Midbrain (tissue), 1 donor: Measurements from ENCODE around the gene C14orf180.
"Not testable (repeated sequence)": the region's sequence is repeated elsewhere in the genome, so short reads cannot be mapped to it uniquely, and the experiment has no call there.

Experiments used
- DNase-seq: peaks from one replicate; lab custom pipeline; 2025; lab: John Stamatoyannopoulos, UW

The C14orf180 gene

GRCh38 chr14:104578321-104578720, 1.2 kb upstream of the C14orf180 start:
- no peak for DNase-seq

- DNase-seq: not testable (repeated sequence)
Observed at GRCh38 chr14:104579939-104580338, 375 bp downstream of the C14orf180 start.

- DNase-seq: no peak
Observed at GRCh38 chr14:104580961-104581360, 1.4 kb downstream of the C14orf180 start.

- DNase-seq: no peak
Observed at GRCh38 chr14:104581521-104581920, 2.0 kb downstream of the C14orf180 start.

GRCh38 chr14:104582005-104582404, 2.4 kb downstream of the C14orf180 start:
- DNase-seq: no peak

- DNase-seq: no peak
Observed at GRCh38 chr14:104582662-104583061, 3.1 kb downstream of the C14orf180 start.

GRCh38 chr14:104583424-104584306, 4.1 kb downstream of the C14orf180 start:
- DNase-seq: no peak

- no peak for DNase-seq
Observed at GRCh38 chr14:104584557-104584956, 5.0 kb downstream of the C14orf180 start.

- DNase-seq: no peak
Observed at GRCh38 chr14:104585966-104586697, 6.6 kb downstream of the C14orf180 start.

- no peak for DNase-seq
Observed at GRCh38 chr14:104586832-104587620, 7.5 kb downstream of the C14orf180 start.

GRCh38 chr14:104587641-104588040, 8.1 kb downstream of the C14orf180 start:
- no peak for DNase-seq

- DNase-seq: no peak
Observed at GRCh38 chr14:104588066-104588857, 8.7 kb downstream of the C14orf180 start.

GRCh38 chr14:104589338-104590195, 10.0 kb downstream of the C14orf180 start:
- DNase-seq: no peak

- DNase-seq: no peak
Observed at GRCh38 chr14:104590240-104590965, 10.8 kb downstream of the C14orf180 start.

- DNase-seq: no peak
Observed at GRCh38 chr14:104591031-104591430, 11.5 kb downstream of the C14orf180 start.

GRCh38 chr14:104591506-104592291, 12.1 kb downstream of the C14orf180 start:
- DNase-seq: no peak

GRCh38 chr14:104592292-104592672, 12.7 kb downstream of the C14orf180 start:
- DNase-seq: no peak

GRCh38 chr14:104592785-104593184, 13.2 kb downstream of the C14orf180 start:
- no peak for DNase-seq

GRCh38 chr14:104593241-104593701, 13.7 kb downstream of the C14orf180 start:
- DNase-seq: no peak
